HCT116 (cell line): ENCODE results near the gene ZDHHC3.

ENCODE experiments used
- POLR2A ChIP-seq: IDR thresholded peaks from 2 replicates; pipeline ENCODE4 v1.7.0; 2011; ENCODE audit warnings: borderline replicate concordance; ENCODE audit not compliant: insufficient read depth, insufficient read length; ENCODE audit errors: extremely low read depth
- POLR2AphosphoS5 ChIP-seq: IDR thresholded peaks from 2 replicates; pipeline ENCODE4 v1.6.1; 2011; ENCODE audit warnings: mild to moderate bottlenecking, low read depth, low read length, moderate library complexity
- SIN3A ChIP-seq: IDR thresholded peaks from 2 replicates; pipeline ENCODE4 v1.6.1; 2012; ENCODE audit warnings: low read depth
- TF ChIP-seq, protein P1 (sequence below), 3 experiments: fragments of 200-600 bp in 1 of 3; sonication (generic) in 1 of 3; IDR thresholded peaks in 2 of 3; conservative IDR thresholded peaks in 1 of 3; 2 replicates each; pipeline ENCODE4 v1.5.1; 2012 to 2017; ENCODE audit warnings: low read depth in 2 of 3, low read length in 2 of 3, antibody characterized with exemption in 1 of 3, borderline replicate concordance in 1 of 3, control low read depth in 1 of 3, mild to moderate bottlenecking in 1 of 3, mixed read lengths in 1 of 3, mixed run types in 1 of 3, moderate library complexity in 1 of 3; ENCODE audit not compliant: insufficient read depth in 1 of 3

- TF ChIP-seq, protein P1, sequence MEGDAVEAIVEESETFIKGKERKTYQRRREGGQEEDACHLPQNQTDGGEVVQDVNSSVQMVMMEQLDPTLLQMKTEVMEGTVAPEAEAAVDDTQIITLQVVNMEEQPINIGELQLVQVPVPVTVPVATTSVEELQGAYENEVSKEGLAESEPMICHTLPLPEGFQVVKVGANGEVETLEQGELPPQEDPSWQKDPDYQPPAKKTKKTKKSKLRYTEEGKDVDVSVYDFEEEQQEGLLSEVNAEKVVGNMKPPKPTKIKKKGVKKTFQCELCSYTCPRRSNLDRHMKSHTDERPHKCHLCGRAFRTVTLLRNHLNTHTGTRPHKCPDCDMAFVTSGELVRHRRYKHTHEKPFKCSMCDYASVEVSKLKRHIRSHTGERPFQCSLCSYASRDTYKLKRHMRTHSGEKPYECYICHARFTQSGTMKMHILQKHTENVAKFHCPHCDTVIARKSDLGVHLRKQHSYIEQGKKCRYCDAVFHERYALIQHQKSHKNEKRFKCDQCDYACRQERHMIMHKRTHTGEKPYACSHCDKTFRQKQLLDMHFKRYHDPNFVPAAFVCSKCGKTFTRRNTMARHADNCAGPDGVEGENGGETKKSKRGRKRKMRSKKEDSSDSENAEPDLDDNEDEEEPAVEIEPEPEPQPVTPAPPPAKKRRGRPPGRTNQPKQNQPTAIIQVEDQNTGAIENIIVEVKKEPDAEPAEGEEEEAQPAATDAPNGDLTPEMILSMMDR (IDR thresholded peaks at IDR 0.05 in 2 of 3, conservative IDR thresholded peaks at IDR 0.05 in 1 of 3; ENCODE audit: borderline replicate concordance in 1 of 3, insufficient read depth in 1 of 3, low read depth in 2 of 3, low read length in 2 of 3), result no peak
- TF ChIP-seq POLR2AphosphoS5 (no peak), POLR2A (no peak), SIN3A (no peak)
Observed at GRCh38 chr3:44965165-44965564, 10.8 kb downstream of the ZDHHC3 start.
